HUES6 (cell line): ENCODE measurements around the gene MRPL36.

ENCODE experiments used
- H3K27ac ChIP-seq: 2 replicates; pipeline ENCODE4 v1.7.0; 2013; ENCODE audit warnings: low read depth, mild to moderate bottlenecking, low read length, inconsistent platforms
- H3K27me3 ChIP-seq: 2 replicates; pipeline ENCODE4 v1.6.1; 2013; ENCODE audit warnings: low read length; ENCODE audit not compliant: control insufficient read depth, insufficient read depth
- H3K36me3 ChIP-seq: 2 replicates; pipeline ENCODE4 v1.6.1; 2013; ENCODE audit warnings: low read length; ENCODE audit not compliant: control insufficient read depth, insufficient read depth
- H3K4me1 ChIP-seq: 2 replicates; pipeline ENCODE4 v1.6.1; 2013; ENCODE audit warnings: low read length; ENCODE audit not compliant: control insufficient read depth, insufficient read depth
- H3K4me3 ChIP-seq: 2 replicates; pipeline ENCODE4 v1.5.1; 2013; ENCODE audit warnings: low read depth, low read length
- H3K9ac ChIP-seq: one replicate; pipeline ENCODE4 v1.6.1; 2013; ENCODE audit warnings: mild to moderate bottlenecking, low read length
- H3K9me3 ChIP-seq: 2 replicates; pipeline ENCODE4 v1.6.1; 2013; ENCODE audit warnings: low read depth, low read length; ENCODE audit not compliant: control insufficient read depth, insufficient read depth

Gene MRPL36

GRCh38 chr5:1838013-1838412 lies 38.4 kb upstream of the MRPL36 start:
- H3K27me3 ChIP-seq: peaks cover 12% of the 10 kb centered on the region; the same call in 1 of the 2 replicates
- H3K4me1 ChIP-seq: peaks cover 21% of the 10 kb centered on the region
- H3K27ac ChIP-seq: no peak overlapping the region
- no peaks in the 10 kb centered on the region for H3K36me3 ChIP-seq
- H3K9me3 ChIP-seq: no peaks in the 10 kb centered on the region
- H3K4me3 ChIP-seq: no peak overlapping the region
- no peak overlapping the region for H3K9ac ChIP-seq

- no peak overlapping the region for H3K27ac ChIP-seq
- no peak overlapping the region for H3K4me3 ChIP-seq
- no peaks in the 10 kb centered on the region for H3K36me3 ChIP-seq
- peaks cover 12% of the 10 kb centered on the region; the same call in 1 of the 2 replicates for H3K27me3 ChIP-seq
- H3K9ac ChIP-seq: no peak overlapping the region
- H3K4me1 ChIP-seq: peaks cover 21% of the 10 kb centered on the region
- no peaks in the 10 kb centered on the region for H3K9me3 ChIP-seq
These were observed 37.5 kb upstream of the MRPL36 start for GRCh38 chr5:1836891-1837880.

DNA sequence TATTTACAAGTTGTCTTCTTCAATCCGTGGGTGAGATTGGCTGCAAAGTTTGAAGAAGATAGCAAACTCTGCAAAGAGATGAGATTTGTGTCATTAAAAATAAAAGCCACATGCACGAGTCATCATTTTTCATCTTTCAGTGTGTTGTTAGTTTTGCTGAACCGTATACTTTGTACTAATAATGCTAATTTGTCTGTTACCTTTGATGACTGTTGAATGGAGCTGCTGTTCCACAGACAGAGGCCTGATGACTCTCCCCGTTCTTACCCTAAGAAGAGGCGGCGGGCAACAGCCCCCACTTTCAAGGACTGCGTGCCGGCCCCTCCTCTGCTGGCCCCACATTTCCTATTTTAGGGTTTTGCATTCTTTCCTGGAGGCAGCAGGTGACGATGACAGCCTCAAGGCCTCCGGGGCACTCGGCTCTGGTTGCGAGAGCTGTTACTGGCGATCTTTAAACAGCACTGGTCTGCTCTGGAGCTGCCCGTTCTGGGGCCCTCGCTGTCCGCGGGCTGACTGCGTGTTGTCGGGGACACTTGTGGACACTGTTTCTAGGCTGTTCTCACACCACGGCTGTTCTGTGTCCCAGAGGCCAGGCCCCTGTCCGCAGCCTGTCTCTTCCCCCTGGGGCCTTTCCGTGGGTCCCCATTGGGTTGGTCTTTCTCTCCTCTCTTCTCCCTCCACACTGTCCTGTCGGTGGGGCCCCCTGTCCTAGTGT lies 36.7 kb upstream of the MRPL36 start:
- Histone ChIP-seq H3K4me1 (peaks cover 26% of the 10 kb centered on the region), H3K4me3 (no peak overlapping the region), H3K36me3 (no peaks in the 10 kb centered on the region), H3K9ac (no peak overlapping the region), H3K27me3 (peaks cover 12% of the 10 kb centered on the region; the same call in 1 of the 2 replicates), H3K27ac (no peak overlapping the region), H3K9me3 (no peaks in the 10 kb centered on the region)

DNA sequence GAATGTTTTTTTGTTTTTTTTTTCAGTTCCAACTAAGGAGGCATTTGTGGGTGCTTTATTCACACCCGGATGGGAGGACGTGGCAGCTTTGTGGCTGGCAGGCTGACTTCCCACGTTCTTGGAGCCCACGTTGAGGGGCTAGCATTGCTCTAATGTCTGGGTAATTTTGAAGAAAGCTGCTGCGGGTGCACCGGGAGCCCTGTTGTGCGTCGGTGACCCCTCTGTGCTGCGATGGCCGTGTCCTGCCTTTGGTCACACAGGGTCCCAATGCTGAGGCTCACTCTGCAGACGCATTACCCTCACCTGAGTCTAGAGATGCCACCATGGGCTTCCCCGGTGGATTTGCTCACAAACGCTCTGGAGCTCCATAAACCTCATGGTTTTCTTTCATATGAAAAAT lies 35.8 kb upstream of the MRPL36 start:
- peaks cover 5% of the 10 kb centered on the region; the same call in 1 of the 2 replicates for H3K27me3 ChIP-seq
- H3K27ac ChIP-seq: no peak overlapping the region
- H3K4me3 ChIP-seq: no peak overlapping the region
- H3K9ac ChIP-seq: no peak overlapping the region
- no peaks in the 10 kb centered on the region for H3K36me3 ChIP-seq
- no peaks in the 10 kb centered on the region for H3K9me3 ChIP-seq
- peaks cover 25% of the 10 kb centered on the region for H3K4me1 ChIP-seq

GRCh38 chr5:1834721-1835429 lies 35.2 kb upstream of the MRPL36 start:
- Histone ChIP-seq H3K9me3 (no peaks in the 10 kb centered on the region), H3K4me3 (no peak overlapping the region), H3K36me3 (no peaks in the 10 kb centered on the region), H3K4me1 (peaks cover 25% of the 10 kb centered on the region), H3K27ac (no peak overlapping the region), H3K27me3 (no peaks in the 10 kb centered on the region; the same call in 1 of the 2 replicates), H3K9ac (no peak overlapping the region)

DNA sequence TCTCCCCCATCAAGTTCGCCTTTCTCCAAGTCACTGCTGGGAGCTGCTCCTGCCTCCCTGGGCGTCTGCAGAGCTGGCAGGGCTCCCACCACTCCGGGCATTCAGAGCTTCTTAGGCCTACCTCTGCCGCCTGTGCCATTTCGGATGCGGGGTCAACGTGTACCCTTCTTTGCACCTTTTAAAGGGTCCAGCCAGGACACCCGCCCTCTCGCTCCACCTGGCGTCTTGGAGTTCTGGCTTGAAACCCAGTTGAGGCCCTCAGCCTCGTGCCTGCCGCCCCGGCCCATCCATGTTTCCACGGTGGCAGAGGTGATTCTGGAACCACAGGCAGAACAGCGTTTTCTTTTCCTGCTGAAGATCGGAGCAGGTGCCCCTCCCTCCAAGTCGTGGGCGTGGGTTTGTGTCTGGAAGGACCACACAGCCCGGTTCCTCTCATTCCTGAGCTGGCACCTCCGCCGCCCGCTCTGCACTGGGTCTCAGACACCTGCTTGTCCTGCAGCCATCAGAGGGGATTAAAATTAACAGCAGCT lies 34.5 kb upstream of the MRPL36 start:
- H3K4me1 ChIP-seq: peaks cover 25% of the 10 kb centered on the region
- no peaks in the 10 kb centered on the region for H3K9me3 ChIP-seq
- H3K27ac ChIP-seq: no peak overlapping the region
- no peak overlapping the region for H3K4me3 ChIP-seq
- no peaks in the 10 kb centered on the region; the same call in 1 of the 2 replicates for H3K27me3 ChIP-seq
- H3K36me3 ChIP-seq: no peaks in the 10 kb centered on the region
- no peak overlapping the region for H3K9ac ChIP-seq

GRCh38 chr5:1833264-1834021 lies 33.8 kb upstream of the MRPL36 start:
- Histone ChIP-seq H3K9me3 (no peaks in the 10 kb centered on the region), H3K36me3 (no peaks in the 10 kb centered on the region), H3K27ac (no peak overlapping the region), H3K4me1 (peaks cover 25% of the 10 kb centered on the region), H3K27me3 (no peaks in the 10 kb centered on the region; the same call in 1 of the 2 replicates), H3K4me3 (no peak overlapping the region), H3K9ac (no peak overlapping the region)

DNA sequence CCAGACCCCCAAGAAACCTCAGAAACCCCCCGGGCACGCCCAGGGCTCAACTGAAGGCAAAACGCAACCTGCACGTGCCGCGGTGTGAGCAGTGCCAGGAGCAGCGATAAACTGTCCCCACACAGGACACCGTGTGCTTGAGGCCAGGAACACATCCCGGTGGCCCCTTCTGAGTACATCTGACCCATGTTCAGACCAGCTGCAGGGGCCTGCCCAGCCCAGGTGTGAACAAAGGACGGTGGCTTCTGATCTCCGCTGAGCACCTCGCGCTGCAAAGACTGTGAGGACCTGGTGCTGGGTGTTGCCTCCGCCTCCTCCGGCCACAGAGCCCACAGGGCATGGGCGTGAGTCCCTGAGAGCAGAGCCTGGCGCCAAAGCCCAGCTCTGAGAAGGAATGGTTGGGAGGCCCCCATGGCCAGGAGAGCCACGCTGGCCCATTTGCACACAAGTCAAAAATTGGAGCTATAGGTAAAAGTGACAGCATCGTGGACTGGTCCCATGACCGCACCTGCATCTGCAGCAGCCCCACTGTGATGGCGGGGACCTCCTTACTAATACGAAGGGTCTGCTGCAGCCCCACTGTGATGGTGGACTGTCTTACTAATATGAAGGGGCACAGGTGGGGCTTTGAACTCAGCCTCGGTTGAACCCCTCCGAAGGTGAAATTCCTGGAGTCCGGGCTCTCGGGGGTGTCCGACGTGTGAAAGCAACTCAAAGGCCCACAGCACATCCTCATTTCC lies 33.0 kb upstream of the MRPL36 start:
- H3K36me3 ChIP-seq: no peaks in the 10 kb centered on the region
- H3K9ac ChIP-seq: no peak overlapping the region
- H3K27me3 ChIP-seq: no peaks in the 10 kb centered on the region; the same call in 1 of the 2 replicates
- H3K27ac ChIP-seq: no peak overlapping the region
- H3K9me3 ChIP-seq: no peaks in the 10 kb centered on the region
- H3K4me3 ChIP-seq: no peak overlapping the region
- H3K4me1 ChIP-seq: peaks cover 30% of the 10 kb centered on the region

- no peak overlapping the region for H3K9ac ChIP-seq
- no peak overlapping the region for H3K27ac ChIP-seq
- no peak overlapping the region for H3K4me3 ChIP-seq
- H3K27me3 ChIP-seq: no peaks in the 10 kb centered on the region; the same call in 1 of the 2 replicates
- H3K36me3 ChIP-seq: no peaks in the 10 kb centered on the region
- H3K4me1 ChIP-seq: peaks cover 30% of the 10 kb centered on the region
- no peaks in the 10 kb centered on the region for H3K9me3 ChIP-seq
These were observed 32.2 kb upstream of the MRPL36 start for GRCh38 chr5:1831677-1832313.
